GM15510 (cell line): ENCODE measurements around the gene CDKN1C.

ENCODE experiments used
- POLR2A ChIP-seq: IDR thresholded peaks from 3 replicates; pipeline ENCODE4 v1.6.1; 2011; ENCODE audit warnings: borderline replicate concordance; ENCODE audit not compliant: insufficient read length; ENCODE audit errors: extremely low read depth

Gene CDKN1C

DNA sequence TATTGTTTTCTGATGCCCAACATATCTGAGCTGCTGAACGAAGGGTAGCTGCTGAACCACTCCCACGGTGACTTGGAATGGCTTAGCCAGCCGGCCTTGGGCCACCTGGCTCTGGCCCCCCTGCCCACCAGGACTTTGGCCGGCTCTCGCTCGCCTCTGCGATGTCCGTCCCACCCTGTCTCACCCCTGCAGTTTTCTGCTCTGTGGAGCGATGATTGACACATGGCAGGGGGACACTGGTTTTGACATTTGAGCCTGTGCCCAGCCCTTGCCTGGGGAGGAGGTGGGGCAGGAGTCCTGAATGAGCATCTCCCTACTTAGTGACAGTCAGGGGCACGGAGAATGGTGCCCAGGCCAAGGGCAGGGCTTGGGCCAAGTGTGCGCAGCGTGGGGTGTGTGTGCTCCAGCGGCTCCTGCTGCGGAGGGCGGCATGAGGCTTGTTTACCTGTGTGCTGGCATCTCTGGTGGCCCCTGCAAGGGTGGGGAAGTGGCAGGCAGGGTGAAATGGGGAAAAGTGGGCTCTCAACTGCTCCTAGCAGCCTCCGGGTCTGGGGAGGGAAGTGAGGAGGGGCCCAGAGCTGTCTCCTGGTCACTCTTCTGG is 15.7 kb upstream of the CDKN1C start:
- no peak for TF ChIP-seq POLR2A

DNA sequence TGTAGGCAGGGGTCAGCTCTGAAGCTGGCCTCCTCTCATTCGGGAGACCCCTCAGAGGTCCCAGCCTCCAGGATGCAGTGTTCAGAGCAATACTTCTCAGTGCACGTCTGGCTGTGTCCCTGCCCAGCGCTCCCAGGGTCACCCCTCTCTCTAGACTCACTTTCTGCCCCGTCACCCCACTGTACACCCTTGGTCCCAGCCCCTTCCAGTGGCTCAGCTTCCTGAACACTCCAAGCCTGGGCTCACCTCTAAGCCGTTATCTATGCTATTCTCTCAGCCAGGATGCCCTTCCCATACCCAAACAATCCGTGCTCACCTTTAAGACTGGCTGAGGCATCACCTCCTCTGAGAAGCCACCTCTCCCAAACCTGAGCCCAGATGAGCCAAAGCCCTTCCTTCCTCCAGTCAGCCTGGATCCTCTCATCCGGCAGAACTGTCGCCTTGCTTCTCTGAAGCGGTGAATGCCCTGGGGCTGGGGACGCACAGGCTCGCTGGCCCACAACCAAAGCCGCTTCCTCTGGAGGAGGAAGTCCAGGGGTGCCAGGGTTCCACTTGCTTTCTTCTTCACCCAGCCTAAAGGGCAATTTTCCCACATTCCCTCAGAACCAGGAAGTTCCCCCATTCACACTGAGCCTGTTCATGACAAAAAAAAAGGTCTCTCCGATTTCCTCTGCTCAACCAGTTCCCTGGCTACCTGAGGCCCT is 13.7 kb upstream of the CDKN1C start:
- TF ChIP-seq POLR2A = no peak

DNA sequence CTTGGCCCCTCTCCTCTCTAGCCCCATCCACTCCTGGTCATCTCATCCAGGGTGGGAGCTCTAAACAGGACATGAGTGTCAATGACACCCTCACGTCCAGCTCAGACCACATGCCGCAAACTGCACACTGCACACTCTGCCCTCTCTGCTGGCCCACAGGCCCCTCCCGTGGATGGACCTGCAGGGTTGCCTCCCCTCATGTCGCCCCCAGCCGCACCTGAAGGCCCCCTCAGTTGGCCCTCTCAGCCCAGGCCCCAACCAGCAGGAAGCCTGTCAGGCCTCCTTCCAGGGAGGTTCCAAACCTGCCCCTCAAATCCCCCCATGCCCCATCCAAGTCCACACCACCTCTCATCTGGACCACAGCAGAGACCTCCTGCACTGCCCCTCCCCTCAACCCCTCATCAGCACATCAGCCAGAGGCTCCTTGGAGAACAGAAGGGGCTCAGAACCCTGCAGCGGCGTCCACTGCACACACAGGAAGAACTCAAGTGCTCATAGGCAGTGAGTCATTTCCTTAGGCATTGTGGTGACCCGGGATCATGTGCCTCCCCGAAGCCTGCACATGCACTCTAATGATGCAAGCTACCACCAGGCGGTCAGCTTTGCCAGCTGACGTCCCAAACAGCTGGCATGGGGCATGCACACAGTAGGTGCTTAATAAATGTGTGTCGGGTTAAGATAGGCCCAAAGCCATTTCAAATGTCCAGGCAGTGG is 12.9 kb upstream of the CDKN1C start:
- no peak for TF ChIP-seq POLR2A

DNA sequence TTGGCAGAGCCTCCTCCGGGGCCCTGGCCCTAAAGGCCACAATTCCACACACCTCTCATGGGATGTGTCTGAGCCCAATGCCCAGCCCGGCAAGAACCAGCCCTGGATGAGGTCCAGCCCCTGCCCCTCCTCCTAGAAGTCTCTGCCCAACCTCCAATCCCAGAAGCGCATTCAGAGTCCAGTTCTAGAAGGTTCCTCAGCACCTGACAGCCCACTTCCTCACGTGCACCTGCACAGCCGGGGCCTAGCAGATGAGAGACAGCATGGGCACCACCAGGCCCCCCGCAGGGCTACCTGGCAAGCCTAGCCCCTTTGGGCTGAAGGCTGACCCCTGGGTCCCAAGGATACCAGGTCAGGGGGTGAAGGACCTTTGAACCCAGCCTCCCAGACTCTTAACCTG is 11.5 kb upstream of the CDKN1C start:
- no peak for TF ChIP-seq POLR2A

DNA sequence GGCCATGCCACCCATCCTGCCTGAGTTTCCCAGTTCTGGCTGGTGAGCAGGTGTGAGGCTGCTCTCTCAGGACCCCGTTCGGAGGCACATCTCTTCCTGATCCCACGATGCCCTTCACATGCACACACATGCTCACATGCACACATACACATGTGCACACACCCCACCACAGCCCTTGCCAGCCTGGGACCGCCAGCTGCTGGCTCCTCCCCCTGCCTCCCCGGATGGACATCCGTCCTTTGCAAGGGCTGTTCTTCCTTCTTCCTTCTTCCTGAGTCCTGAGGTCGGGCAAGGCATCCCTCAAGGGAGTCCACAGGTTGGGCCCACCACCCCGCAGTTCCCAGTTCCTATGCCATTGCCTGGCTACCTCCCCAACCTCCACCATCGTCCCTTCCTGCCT is 10.5 kb upstream of the CDKN1C start:
- TF ChIP-seq POLR2A = no peak

DNA sequence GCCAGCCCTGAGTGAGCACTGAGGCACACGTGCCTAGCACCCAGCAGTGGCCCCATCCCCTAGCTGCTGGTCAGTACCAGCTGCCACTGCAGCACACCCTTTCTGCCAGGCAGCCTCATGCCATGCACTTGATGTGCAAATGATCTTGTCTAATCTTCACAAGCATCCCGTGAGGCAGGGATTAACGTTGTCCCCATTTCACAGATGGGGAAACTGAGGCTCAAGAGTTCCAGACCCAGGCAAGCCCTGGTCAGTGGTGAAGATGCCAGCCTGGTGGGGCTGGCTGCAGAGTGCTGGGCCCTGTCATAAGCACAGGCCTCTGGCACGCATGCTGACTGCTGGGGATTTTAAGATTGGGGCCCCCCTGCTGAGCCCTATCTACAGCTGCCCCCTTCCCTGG is 8.4 kb upstream of the CDKN1C start:
- TF ChIP-seq POLR2A = no peak

DNA sequence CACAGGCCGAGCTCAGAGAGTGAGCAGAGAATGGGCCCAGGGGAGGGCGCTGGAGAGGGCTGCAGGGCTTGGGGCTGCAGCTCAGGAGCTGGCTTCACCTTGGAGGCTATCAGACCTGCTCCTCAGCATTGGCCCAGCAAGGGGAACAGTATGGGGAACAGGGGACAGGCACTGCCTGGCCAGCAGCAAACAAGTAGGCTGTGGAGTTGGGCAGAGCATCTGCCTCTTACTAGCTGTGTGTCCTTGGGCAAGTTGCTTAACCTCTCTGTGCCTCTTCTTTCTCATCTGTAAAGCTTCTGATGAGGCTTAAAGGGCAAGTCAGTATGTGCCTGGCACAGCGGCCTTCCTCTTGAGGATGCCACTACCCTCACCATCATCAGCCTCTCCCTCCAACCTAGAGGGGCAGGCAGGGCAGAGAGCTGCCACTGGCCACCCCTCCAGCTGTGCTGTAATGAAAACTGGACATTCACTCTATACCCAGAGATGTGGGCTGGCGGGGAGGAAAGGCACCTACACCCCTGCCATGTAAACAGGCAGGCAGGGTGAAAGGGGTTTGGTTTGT is 7.5 kb upstream of the CDKN1C start:
- TF ChIP-seq POLR2A = no peak

DNA sequence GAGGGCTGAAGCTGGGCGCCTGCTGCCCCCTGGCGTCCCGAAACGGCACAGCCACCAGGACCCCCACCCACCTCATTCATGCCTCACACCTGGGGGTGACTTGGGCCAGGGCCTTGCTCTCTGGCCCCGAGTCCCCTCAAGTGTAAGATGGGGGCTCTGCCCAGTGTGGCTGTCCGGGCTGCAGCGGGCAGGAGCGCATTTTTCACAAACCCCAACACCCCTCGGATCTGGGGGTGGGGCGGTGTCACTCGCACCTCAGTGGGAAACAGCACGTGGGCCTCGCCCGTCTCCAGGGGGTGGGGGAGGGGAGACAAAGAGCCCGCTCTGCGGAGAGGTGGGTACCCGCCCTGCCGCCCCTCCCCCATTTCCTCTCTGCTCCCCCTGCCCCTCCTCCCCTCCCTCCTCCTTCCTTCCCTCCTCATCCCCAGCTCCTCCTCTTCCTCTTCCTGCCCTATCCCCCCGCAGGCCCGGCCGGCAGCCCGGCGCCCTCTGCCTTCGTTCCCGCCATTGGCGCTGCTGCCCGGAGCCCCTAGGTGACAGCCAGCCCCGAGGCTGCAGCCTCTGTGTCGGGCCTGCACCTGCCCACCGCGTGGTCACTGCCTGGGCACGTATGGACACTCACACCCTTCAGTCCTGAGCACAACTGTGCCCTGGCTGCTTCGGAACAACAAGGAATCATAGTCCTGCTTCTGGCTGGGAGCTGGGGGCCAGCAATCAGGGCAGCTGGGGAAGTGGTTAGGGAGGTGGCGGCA is 6.8 kb upstream of the CDKN1C start:
- TF ChIP-seq POLR2A = no peak

DNA sequence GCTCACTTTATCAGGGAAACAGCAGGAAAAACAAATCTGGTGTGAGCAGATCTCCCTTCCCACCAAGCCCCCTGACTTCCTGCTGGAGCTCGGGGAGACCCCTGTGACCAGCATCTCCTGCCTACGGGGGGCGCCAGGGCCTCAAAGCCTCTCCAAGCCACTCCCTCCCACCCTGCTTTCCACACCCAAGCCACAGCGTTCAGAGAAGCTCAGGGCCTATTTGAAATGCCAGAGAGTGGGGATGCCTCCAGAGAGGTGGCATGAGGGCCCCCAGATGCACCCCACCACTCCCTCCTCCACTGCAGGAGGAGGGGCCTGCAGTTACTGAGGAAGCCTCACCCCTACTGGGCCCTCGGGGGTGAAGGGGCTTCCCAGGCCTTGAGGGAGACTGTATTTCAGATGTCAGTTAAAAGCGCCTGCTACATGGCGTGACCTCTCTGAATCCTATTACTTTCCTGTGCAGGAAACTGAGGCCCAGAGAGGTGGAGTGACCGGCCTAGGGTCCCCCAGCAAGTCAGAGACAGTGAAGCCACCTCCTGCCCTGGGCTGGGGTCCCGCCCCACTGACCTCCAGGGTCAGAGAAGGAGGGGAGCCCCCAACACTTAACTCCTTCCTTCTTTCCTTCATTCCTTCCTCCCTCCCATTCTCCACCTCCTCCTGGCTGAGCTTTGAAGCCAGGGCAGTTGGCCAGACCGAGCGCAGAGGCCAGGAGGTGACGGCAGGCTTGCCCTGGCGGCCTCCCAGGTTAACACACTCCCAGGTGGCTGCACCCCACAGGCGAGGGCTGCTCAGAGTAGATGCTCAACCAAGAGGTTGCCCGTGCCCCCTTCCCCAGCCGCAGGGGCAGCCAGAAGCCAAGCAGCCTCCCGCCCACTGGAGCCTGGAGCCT is 6.0 kb upstream of the CDKN1C start:
- TF ChIP-seq POLR2A = no peak

DNA sequence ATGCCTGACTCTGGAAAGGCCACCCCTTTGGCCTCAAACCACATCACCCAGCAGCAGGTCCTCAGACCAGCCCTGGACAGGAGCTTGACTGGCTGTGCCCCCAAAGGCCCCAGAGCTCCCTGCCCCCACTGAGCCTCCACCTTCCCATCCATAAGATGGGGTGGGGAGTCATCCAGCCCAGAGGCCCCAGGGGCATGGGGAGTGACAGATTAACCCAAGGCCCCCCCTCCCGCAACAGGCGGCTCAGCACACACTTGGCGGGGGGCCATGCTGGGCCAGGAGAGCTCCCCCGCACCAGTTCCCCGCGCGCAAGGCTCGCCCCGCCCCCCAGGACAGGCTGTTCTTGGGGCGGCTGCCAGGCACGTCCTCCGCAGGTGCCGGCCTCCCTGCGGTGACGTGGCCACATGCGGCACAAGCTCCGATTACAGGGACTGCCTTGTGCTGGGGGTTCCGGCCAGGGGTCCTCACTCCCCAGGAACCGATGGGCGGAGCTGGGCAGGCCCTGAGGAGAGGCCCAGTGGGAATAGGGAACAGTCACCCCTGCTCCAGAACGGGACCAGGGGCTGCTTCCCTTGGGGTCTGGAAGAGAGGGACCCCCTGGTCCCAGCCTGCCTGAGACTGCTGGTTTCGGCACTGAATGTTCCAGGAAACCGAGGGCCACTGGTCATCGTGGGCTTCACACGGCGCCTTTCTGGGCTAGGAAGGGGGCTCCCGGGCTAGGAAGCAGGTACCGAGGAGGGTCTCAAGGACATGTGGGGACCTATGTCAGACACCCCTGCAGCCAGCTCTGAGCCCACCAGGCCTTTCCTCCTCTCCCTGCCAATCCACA is 5.1 kb upstream of the CDKN1C start:
- no peak for TF ChIP-seq POLR2A

DNA sequence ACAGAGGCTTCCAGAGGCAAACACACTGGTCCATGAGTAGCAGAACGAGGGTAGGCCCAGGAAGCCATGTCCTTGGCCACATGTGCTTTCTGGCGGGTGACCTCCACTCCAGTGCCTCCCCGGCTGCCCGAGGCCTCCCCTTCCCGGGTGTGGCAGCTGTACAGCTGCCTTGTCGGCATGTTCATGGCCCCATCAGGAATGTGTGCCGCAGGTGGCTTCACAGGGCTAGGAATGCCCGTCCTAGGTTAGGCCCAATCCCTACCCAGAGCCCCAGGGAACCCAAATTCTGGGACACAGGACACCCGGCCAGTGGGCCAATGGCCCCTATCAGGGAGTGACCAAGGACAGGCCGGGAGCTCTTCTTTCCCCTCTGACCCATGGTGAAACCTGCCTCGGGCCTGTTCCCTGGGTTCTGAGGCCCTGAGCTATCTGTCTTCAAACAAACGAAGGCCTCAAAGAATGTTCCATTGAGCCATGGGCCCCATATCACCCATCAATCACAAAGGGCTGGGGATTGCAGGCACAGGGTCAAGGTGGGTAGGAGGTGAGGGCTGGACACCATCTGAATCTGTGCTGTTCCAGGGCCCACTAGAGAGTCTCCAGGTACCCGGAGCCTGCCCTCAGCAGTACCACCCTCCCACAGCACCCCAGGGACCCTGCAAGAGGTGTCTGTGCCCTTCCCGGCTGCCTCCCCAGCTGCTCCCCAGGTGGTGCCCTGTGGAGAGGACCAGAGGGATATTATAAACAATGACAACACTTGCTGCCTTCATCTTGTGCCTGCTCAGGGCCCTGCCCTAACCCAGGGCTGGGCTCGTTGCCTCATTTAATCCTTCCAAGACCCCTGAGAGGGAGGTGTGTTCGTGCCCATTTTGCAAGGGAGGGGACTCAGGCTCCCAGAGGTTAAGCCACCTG is 4.0 kb upstream of the CDKN1C start:
- TF ChIP-seq POLR2A = no peak
